Osteocyte (in vitro differentiated cells): ENCODE data around the gene PRKD1. TPM values are rescaled to one million over a fixed set of nuclear protein-coding genes. Genes with fewer than 3 reads are reported as not detected.

ENCODE experiments used
- DNase-seq: peaks from one replicate; pipeline ENCODE4 v3.0.0; 2021; ENCODE audit warnings: mixed read lengths; ENCODE audit not compliant: unreplicated experiment; ENCODE audit errors: extremely low spot score
- H3K27ac Mint-ChIP-seq: one replicate; pipeline ENCODE4 v1.8.0; 2021; ENCODE audit warnings: mild to moderate bottlenecking, mixed read lengths; ENCODE audit not compliant: unreplicated experiment
- H3K27me3 Mint-ChIP-seq: one replicate; pipeline ENCODE4 v1.8.0; 2021; ENCODE audit warnings: mixed read lengths; ENCODE audit not compliant: unreplicated experiment
- H3K36me3 Mint-ChIP-seq: one replicate; pipeline ENCODE4 v1.8.0; 2021; ENCODE audit warnings: mixed read lengths; ENCODE audit not compliant: unreplicated experiment
- H3K4me1 Mint-ChIP-seq: one replicate; pipeline ENCODE4 v1.8.0; 2021; ENCODE audit warnings: mixed read lengths; ENCODE audit not compliant: unreplicated experiment
- H3K4me3 Mint-ChIP-seq: one replicate; pipeline ENCODE4 v1.8.0; 2021; ENCODE audit warnings: mild to moderate bottlenecking, moderate library complexity, mixed read lengths; ENCODE audit not compliant: unreplicated experiment
- H3K9me3 Mint-ChIP-seq: one replicate; pipeline ENCODE4 v1.8.0; 2021; ENCODE audit warnings: mixed read lengths; ENCODE audit not compliant: unreplicated experiment
- CTCF ChIP-seq: fragments of 200-600 bp; sonication (generic); IDR thresholded peaks from 2 replicates; pipeline ENCODE4 v1.5.0; 2021; ENCODE audit warnings: antibody characterized with exemption, mild to moderate bottlenecking, moderate library complexity
- long read RNA-seq: library from polyadenylated mRNA; unstranded; transcript quantifications from one replicate; pipeline ENCODE4 v2.0.0, GENCODE V29; 2021
- total RNA-seq: library from RNA; stranded (reverse); gene quantifications from 2 replicates; pipeline ENCODE4 v1.2.1, GENCODE V29; 2021

Gene PRKD1
- total RNA-seq: 6.1 and 6.6 TPM in 2 replicates
- long read RNA-seq, partial matches to known transcripts: 7 of 9 reads
- long read RNA-seq, other reads (novel, unspliced or antisense): 2 of 9 reads

GRCh38 chr14:29927376-29928116 lies at the start of gene PRKD1:
TSS of gene PRKD1 (minus strand) at chr14:29927847.
- Mint-ChIP-seq H3K9me3 (no peaks in the 10 kb centered on the region), H3K27me3 (peaks cover 12% of the 10 kb centered on the region), H3K36me3 (no peaks in the 10 kb centered on the region), H3K27ac (peak within 1 kb of the TSS; percentile 52), H3K4me1 (peaks cover 23% of the 10 kb centered on the region), H3K4me3 (peak within 1 kb of the TSS; percentile 89)
- no peak for DNase-seq
- TF ChIP-seq CTCF: peak; percentile 39

- H3K9me3 Mint-ChIP-seq: peaks cover 8% of the 10 kb centered on the region
- peaks cover 5% of the 10 kb centered on the region for H3K27me3 Mint-ChIP-seq
- TF ChIP-seq CTCF: no peak
- no peak overlapping the region for H3K27ac Mint-ChIP-seq
- H3K4me3 Mint-ChIP-seq: no peak overlapping the region
- no peak for DNase-seq
- H3K36me3 Mint-ChIP-seq: no peaks in the 10 kb centered on the region
- no peaks in the 10 kb centered on the region for H3K4me1 Mint-ChIP-seq
Measured at GRCh38 chr14:29971101-29971500, 43.5 kb upstream of the PRKD1 start.

GRCh38 chr14:29955087-29955486 lies 27.4 kb upstream of the PRKD1 start:
- no peak overlapping the region for H3K4me3 Mint-ChIP-seq
- DNase-seq: no peak
- peaks cover 6% of the 10 kb centered on the region for H3K27me3 Mint-ChIP-seq
- peaks cover 3% of the 10 kb centered on the region for H3K9me3 Mint-ChIP-seq
- no peaks in the 10 kb centered on the region for H3K36me3 Mint-ChIP-seq
- no peak overlapping the region for H3K27ac Mint-ChIP-seq
- no peak for TF ChIP-seq CTCF
- no peaks in the 10 kb centered on the region for H3K4me1 Mint-ChIP-seq

- TF ChIP-seq CTCF: no peak
- DNase-seq: no peak
- no peak overlapping the region for H3K4me3 Mint-ChIP-seq
- no peak overlapping the region for H3K27ac Mint-ChIP-seq
- H3K4me1 Mint-ChIP-seq: no peaks in the 10 kb centered on the region
- no peaks in the 10 kb centered on the region for H3K36me3 Mint-ChIP-seq
- peaks cover 3% of the 10 kb centered on the region for H3K9me3 Mint-ChIP-seq
- H3K27me3 Mint-ChIP-seq: peaks cover 11% of the 10 kb centered on the region
Measured at GRCh38 chr14:29953501-29953900, 25.9 kb upstream of the PRKD1 start.

GRCh38 chr14:29944091-29944490 lies 16.4 kb upstream of the PRKD1 start:
- peaks cover 15% of the 10 kb centered on the region for H3K9me3 Mint-ChIP-seq

More at GRCh38 chr14:29944091-29944490, 16.4 kb upstream of the PRKD1 start:
- Mint-ChIP-seq H3K4me1 (no peaks in the 10 kb centered on the region), H3K27ac (no peak overlapping the region), H3K27me3 (peaks cover 5% of the 10 kb centered on the region), H3K36me3 (no peaks in the 10 kb centered on the region), H3K4me3 (no peak overlapping the region)
- no peak for TF ChIP-seq CTCF
- no peak for DNase-seq
